Activated naive CD4-positive, alpha-beta T cell treated with anti-CD3 and anti-CD28 coated beads, Interleukin-2, amount 50 U/mL, for 72 hours (primary cell): Measurements from ENCODE around the gene CAPN14. TPM values are rescaled to one million over a fixed set of nuclear protein-coding genes. Genes with fewer than 3 reads are reported as not detected.

Experiments used
- total RNA-seq, 2 donors: library from RNA; stranded (reverse); gene quantifications; one replicate each; pipeline ENCODE4 v1.2.3, GENCODE V29; 2022

CAPN14 gene
- total RNA-seq, 2 donors from 2014 or later: 1.0 to 1.2 TPM

Other genes starting within 250 kb of the CAPN14 start
- gene GALNT14, start 79.1 kb downstream of the CAPN14 start, total RNA-seq: 1 to 10 TPM in 1 of 2 donors, under 1 TPM in 1; 0.59 to 1.2 TPM
- gene EHD3, start 16.6 kb upstream of the CAPN14 start, total RNA-seq: 1 to 10 TPM in 1 of 2 donors, under 1 TPM in 1; 0.48 to 1.9 TPM
- not detected for gene XDH, start 197.2 kb upstream of the CAPN14 start, total RNA-seq